GM12891 (cell line): Measurements from ENCODE around the gene TES.

Experiments
- POLR2A ChIP-seq: IDR thresholded peaks from 2 replicates; pipeline ENCODE4 v1.6.1; 2011; ENCODE audit warnings: low read depth, low read length, control low read depth
- POLR2AphosphoS5 ChIP-seq: IDR thresholded peaks from 2 replicates; pipeline ENCODE4 v1.6.1; 2011; ENCODE audit warnings: low read depth, low read length, control low read depth
- SPI1 ChIP-seq: IDR thresholded peaks from 2 replicates; pipeline ENCODE4 v1.6.1; 2011; ENCODE audit warnings: low read depth, low read length, control low read depth
- TAF1 ChIP-seq: IDR thresholded peaks from 2 replicates; pipeline ENCODE4 v1.6.1; 2011; ENCODE audit warnings: low read depth, low read length, control low read depth

- no peak for TF ChIP-seq TAF1
- no peak for TF ChIP-seq POLR2AphosphoS5
- no peak for TF ChIP-seq POLR2A
- TF ChIP-seq SPI1: no peak
Observed at GRCh38 chr7:116187400-116187799, 22.9 kb upstream of the TES start.
